IMR-90 (cell line): ENCODE measurements around the gene NUP153. TPM values are rescaled to one million over a fixed set of nuclear protein-coding genes. Genes with fewer than 3 reads are reported as not detected.

Source experiments
- ATAC-seq: fragments of 200-7000 bp; cut with Tn5 transposase; 2 replicates; pipeline ENCODE4 v1.9.1; 2020; ENCODE audit warnings: low read depth, mild to moderate bottlenecking, moderate library complexity
- BruUV-seq: library from RNA; stranded (reverse); fragments of 400-500 nt; replicated peaks from 2 replicates; lab custom pipeline; 2021; lab: Mats Ljungman, UMichigan
- CTCF ChIA-PET: fragments of 300-600 bp; formaldehyde crosslinking; extraction: SDS; loops from one replicate; lab custom pipeline; 2021; ENCODE audit warnings: antibody characterized with exemption; lab: Yijun Ruan, JAX
- POLR2A ChIA-PET: fragments of 300-600 bp; sonication (Branson Sonifier 250); formaldehyde crosslinking; loops from one replicate; lab custom pipeline; 2022; ENCODE audit warnings: antibody characterized with exemption; ENCODE audit not compliant: unreplicated experiment; lab: Charles Lee
- DNase-seq: peaks from one replicate; pipeline ENCODE4 v3.0.0; 2013
- H2AFZ ChIP-seq: replicated peaks from 2 replicates; pipeline ENCODE3; 2013; ENCODE audit warnings: low read length, mild to moderate bottlenecking; ENCODE audit not compliant: poor library complexity
- H2AK5ac ChIP-seq: 2 replicates; pipeline ENCODE4 v1.6.1; 2013; ENCODE audit warnings: low read depth, low read length, inconsistent platforms
- H2AK9ac ChIP-seq: replicated peaks from 2 replicates; pipeline ENCODE3; 2013; ENCODE audit warnings: mild to moderate bottlenecking, low read depth, low read length, moderate library complexity; ENCODE audit not compliant: poor library complexity
- H2BK120ac ChIP-seq: 2 replicates; pipeline ENCODE4 v1.6.1; 2013; ENCODE audit warnings: low read depth, low read length, inconsistent platforms
- H2BK15ac ChIP-seq: 3 replicates; pipeline ENCODE4 v1.6.1; 2013; ENCODE audit warnings: low read depth, low read length, inconsistent platforms
- H2BK20ac ChIP-seq: 2 replicates; pipeline ENCODE4 v1.6.1; 2013; ENCODE audit warnings: low read depth, mild to moderate bottlenecking, inconsistent platforms, low read length, moderate library complexity
- H2BK5ac ChIP-seq: 2 replicates; pipeline ENCODE4 v1.6.1; 2013; ENCODE audit warnings: mild to moderate bottlenecking, low read depth, low read length, inconsistent platforms; ENCODE audit not compliant: poor library complexity, severe bottlenecking
- H3K14ac ChIP-seq: replicated peaks from 2 replicates; pipeline ENCODE4 v1.6.1; 2013; ENCODE audit warnings: low read depth, low read length, inconsistent platforms
- H3K18ac ChIP-seq: 2 replicates; pipeline ENCODE4 v1.6.1; 2013; ENCODE audit warnings: low read depth, low read length, control low read depth
- H3K23ac ChIP-seq: 2 replicates; pipeline ENCODE4 v1.6.1; 2013; ENCODE audit warnings: low read depth, low read length, inconsistent platforms
- H3K27ac ChIP-seq: 2 replicates; pipeline ENCODE4 v1.5.1; 2013; ENCODE audit warnings: mild to moderate bottlenecking, control low read depth, low read length; ENCODE audit not compliant: insufficient read depth
- H3K27me3 ChIP-seq: 2 replicates; pipeline ENCODE4 v1.6.1; 2013; ENCODE audit warnings: low read length; ENCODE audit not compliant: control insufficient read depth, insufficient read depth
- H3K36me3 ChIP-seq: 2 replicates; pipeline ENCODE4 v1.6.1; 2013; ENCODE audit warnings: low read length, mixed read lengths; ENCODE audit not compliant: control insufficient read depth, insufficient read depth
- H3K4ac ChIP-seq: 2 replicates; pipeline ENCODE4 v1.6.1; 2013; ENCODE audit warnings: low read depth, low read length, inconsistent platforms
- H3K4me1 ChIP-seq: 2 replicates; pipeline ENCODE4 v1.6.1; 2013; ENCODE audit warnings: low read length, mixed read lengths; ENCODE audit not compliant: control insufficient read depth, insufficient read depth
- H3K4me2 ChIP-seq: 2 replicates; pipeline ENCODE4 v1.6.1; 2013; ENCODE audit warnings: low read depth, mild to moderate bottlenecking, control low read depth, low read length, moderate library complexity
- H3K4me3 ChIP-seq: 2 replicates; pipeline ENCODE4 v1.5.1; 2013; ENCODE audit warnings: low read depth, mild to moderate bottlenecking, control low read depth, low read length, moderate library complexity; ENCODE audit not compliant: insufficient read depth
- H3K56ac ChIP-seq: 2 replicates; pipeline ENCODE4 v1.6.1; 2013; ENCODE audit warnings: low read length, inconsistent platforms; ENCODE audit not compliant: insufficient read depth; ENCODE audit errors: extremely low read depth
- H3K79me1 ChIP-seq, 2 experiments: 2 replicates each; pipeline ENCODE4 v1.6.1; 2013; ENCODE audit warnings: low read length in 2 of 2, inconsistent platforms in 1 of 2, low read depth in 1 of 2
- H3K9ac ChIP-seq: 2 replicates; pipeline ENCODE4 v1.6.1; 2013; ENCODE audit warnings: low read depth, low read length, control low read depth
- H3K9me1 ChIP-seq: 2 replicates; pipeline ENCODE4 v1.6.1; 2013; ENCODE audit warnings: low read length, inconsistent platforms; ENCODE audit not compliant: insufficient read depth
- H3K9me3 ChIP-seq: 2 replicates; pipeline ENCODE4 v1.6.1; 2013; ENCODE audit warnings: low read length; ENCODE audit not compliant: control insufficient read depth, insufficient read depth
- H4K20me1 ChIP-seq: 2 replicates; pipeline ENCODE4 v1.6.1; 2013; ENCODE audit warnings: low read length, inconsistent platforms; ENCODE audit not compliant: insufficient read depth
- H4K5ac ChIP-seq: 2 replicates; pipeline ENCODE4 v1.6.1; 2013; ENCODE audit warnings: mild to moderate bottlenecking, low read depth, low read length, control low read depth
- H4K8ac ChIP-seq, 2 experiments: 2 replicates each; pipeline ENCODE4 v1.6.1; 2013; ENCODE audit warnings: low read depth in 2 of 2, low read length in 2 of 2, control low read depth in 1 of 2, inconsistent platforms in 1 of 2
- H4K91ac ChIP-seq: 2 replicates; pipeline ENCODE4 v1.6.1; 2013; ENCODE audit warnings: low read depth, low read length, inconsistent platforms; ENCODE audit not compliant: insufficient read depth
- BHLHE40 ChIP-seq: fragments of 150-350 bp; IDR thresholded peaks from 2 replicates; pipeline ENCODE4 v1.6.1; 2016; ENCODE audit warnings: mild to moderate bottlenecking, low read depth, low read length
- CEBPB ChIP-seq: IDR thresholded peaks from 2 replicates; pipeline ENCODE4 v1.6.1; 2012; ENCODE audit warnings: low read depth, low read length, improper control_type of control experiment
- CHD1 ChIP-seq: IDR thresholded peaks from 2 replicates; pipeline ENCODE4 v1.6.1; 2012; ENCODE audit warnings: low read depth, low read length, improper control_type of control experiment
- FOS ChIP-seq: fragments of 150-350 bp; IDR thresholded peaks from 2 replicates; pipeline ENCODE4 v1.6.1; 2016; ENCODE audit warnings: low read depth, low read length
- MAFK ChIP-seq: IDR thresholded peaks from 2 replicates; pipeline ENCODE4 v1.6.1; 2012; ENCODE audit warnings: low read depth, low read length, improper control_type of control experiment
- MAZ ChIP-seq: IDR thresholded peaks from 2 replicates; pipeline ENCODE4 v1.6.1; 2012; ENCODE audit warnings: low read depth, mild to moderate bottlenecking, low read length, improper control_type of control experiment, moderate library complexity, borderline replicate concordance
- MXI1 ChIP-seq: IDR thresholded peaks from 2 replicates; pipeline ENCODE4 v1.6.1; 2012; ENCODE audit warnings: low read depth, mild to moderate bottlenecking, low read length, moderate library complexity, borderline replicate concordance
- NFE2L2 ChIP-seq: fragments of 150-350 bp; IDR thresholded peaks from 2 replicates; pipeline ENCODE4 v1.6.1; 2016; ENCODE audit warnings: low read depth, mild to moderate bottlenecking, low read length
- POLR2A ChIP-seq: IDR thresholded peaks from 2 replicates; pipeline ENCODE4 v1.6.1; 2012; ENCODE audit warnings: mild to moderate bottlenecking, low read depth, low read length
- RAD21 ChIP-seq: IDR thresholded peaks from 2 replicates; pipeline ENCODE4 v1.6.1; 2012; ENCODE audit warnings: low read length, improper control_type of control experiment
- RCOR1 ChIP-seq: IDR thresholded peaks from 2 replicates; pipeline ENCODE4 v1.6.1; 2012; ENCODE audit warnings: mild to moderate bottlenecking, low read length, improper control_type of control experiment; ENCODE audit not compliant: insufficient replicate concordance
- RFX5 ChIP-seq: IDR thresholded peaks from 2 replicates; pipeline ENCODE4 v1.8.0; 2012; ENCODE audit warnings: low read depth, mild to moderate bottlenecking, low read length, moderate library complexity
- SMC3 ChIP-seq: fragments of 150-350 bp; IDR thresholded peaks from 2 replicates; pipeline ENCODE4 v1.6.1; 2016; ENCODE audit warnings: low read depth, mild to moderate bottlenecking, antibody characterized with exemption, low read length, moderate library complexity
- USF2 ChIP-seq: fragments of 150-350 bp; IDR thresholded peaks from 2 replicates; pipeline ENCODE4 v1.6.1; 2017; ENCODE audit warnings: mild to moderate bottlenecking, antibody characterized with exemption, low read length, low read depth
- WGBS, 2 experiments: methylation state at CpG; one replicate each; pipeline versions ENCODE4 v1.1.5 to v1.1.7; 2013; ENCODE audit warnings: missing lambda C conversion rate in 2 of 2; ENCODE audit not compliant: insufficient read length in 1 of 2; ENCODE audit errors: extremely low coverage in 2 of 2; 5-methylcytosine and 5-hydroxymethylcytosine counted together
- dilution Hi-C: fragments of 300-500 bp; cut with HindIII; formaldehyde crosslinking; loops from one replicate; pipeline ENCODE4 v1.14.3; 2018; ENCODE audit warnings: low sequenced_read_pairs; ENCODE audit not compliant: unreplicated experiment
- in situ Hi-C: fragments of 300-500 bp; cut with MboI; formaldehyde crosslinking; loops from 3 replicates; pipeline ENCODE4 v1.14.3; 2019; ENCODE audit warnings: low sequenced_read_pairs, inconsistent platforms, mixed read lengths
- intact Hi-C: fragments of 100-400 bp; cut with micrococcal nuclease; formaldehyde crosslinking; loops from 2 replicates; pipeline ENCODE4 v1.10.0; 2022
- polyA plus RNA-seq, 3 experiments: library from polyadenylated mRNA; depleted of rRNA; stranded (reverse); fragments of >200 nt; gene quantifications; 2 replicates each; pipeline ENCODE4 v1.2.3, GENCODE V29; 2012; ENCODE audit warnings: low replicate concordance in 1 of 3
- total RNA-seq: library from RNA; depleted of rRNA; stranded (reverse); fragments of >200 nt; gene quantifications from 2 replicates; pipeline ENCODE4 v1.2.3, GENCODE V29; 2012
- TF ChIP-seq, protein P1 (sequence below): fragments of 150-350 bp; IDR thresholded peaks from 2 replicates; pipeline ENCODE4 v1.6.1; 2016; ENCODE audit warnings: low read depth, mild to moderate bottlenecking, low read length, moderate library complexity, borderline replicate concordance
- TF ChIP-seq, protein P2 (sequence below): conservative IDR thresholded peaks from 2 replicates; pipeline ENCODE4 v1.5.1; 2012; ENCODE audit warnings: mild to moderate bottlenecking, low read depth, low read length, improper control_type of control experiment

Gene NUP153
- total and polyA plus RNA-seq, 2 of the 4 experiments (the other 2 are of a cell fraction) = 17.2 to 39.4 TPM

DNA sequence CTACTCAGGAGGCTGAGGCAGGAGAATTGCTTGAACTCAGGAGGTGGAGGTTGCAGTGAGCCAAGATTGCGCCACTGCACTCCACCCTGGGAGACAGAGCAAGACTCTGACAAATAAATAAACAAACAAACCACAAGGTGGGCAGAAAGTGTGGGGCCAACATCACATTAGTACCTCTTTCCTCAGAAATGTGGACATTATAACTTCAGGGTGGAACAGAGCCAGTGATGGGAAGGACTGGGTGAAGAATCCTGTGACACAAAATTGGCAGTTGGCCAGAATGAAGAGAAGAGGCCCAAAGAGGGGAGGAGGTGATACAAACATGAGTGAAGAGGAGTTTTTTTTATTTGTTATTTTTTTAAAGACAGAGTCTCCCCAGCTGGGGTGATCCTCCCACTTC, 50.6 kb downstream of the NUP153 start:
- intact Hi-C loops = no loop called here
- Histone ChIP-seq H3K9me3 (no peaks in the 10 kb centered on the region), H2BK120ac (no peak overlapping the region), H3K4me3 (no peak overlapping the region), H3K23ac (no peak overlapping the region), H3K9ac (no peak overlapping the region), H2BK20ac (no peak overlapping the region), H3K4ac (no peak overlapping the region), H2BK15ac (no peak overlapping the region), H3K79me1 (peaks cover 14 to 53% of the 10 kb centered on the region in 2 experiments), H3K36me3 (peaks cover 31% of the 10 kb centered on the region), H3K4me2 (no peak overlapping the region), H2AFZ (no peak overlapping the region), H3K18ac (no peak overlapping the region), H3K27me3 (no peaks in the 10 kb centered on the region), H2AK5ac (no peak overlapping the region), H4K8ac (no peak overlapping the region), H2BK5ac (no peak overlapping the region), H4K20me1 (peaks cover 12% of the 10 kb centered on the region; the same call in 1 of the 2 replicates), H3K14ac (no peak overlapping the region), H4K5ac (no peak overlapping the region), H2AK9ac (no peak overlapping the region), H4K91ac (no peak overlapping the region), H3K9me1 (no peaks in the 10 kb centered on the region; the same call in 1 of the 2 replicates), H3K4me1 (no peaks in the 10 kb centered on the region), H3K56ac (no peak overlapping the region), H3K27ac (no peak overlapping the region)
- TF ChIP-seq RAD21 (no peak), CHD1 (no peak), MAZ (no peak), NFE2L2 (no peak), SMC3 (no peak), FOS (no peak), MAFK (no peak), CEBPB (no peak), BHLHE40 (no peak), MXI1 (no peak), USF2 (no peak), RFX5 (no peak), RCOR1 (no peak), POLR2A (no peak)
- TF ChIP-seq, protein P1, sequence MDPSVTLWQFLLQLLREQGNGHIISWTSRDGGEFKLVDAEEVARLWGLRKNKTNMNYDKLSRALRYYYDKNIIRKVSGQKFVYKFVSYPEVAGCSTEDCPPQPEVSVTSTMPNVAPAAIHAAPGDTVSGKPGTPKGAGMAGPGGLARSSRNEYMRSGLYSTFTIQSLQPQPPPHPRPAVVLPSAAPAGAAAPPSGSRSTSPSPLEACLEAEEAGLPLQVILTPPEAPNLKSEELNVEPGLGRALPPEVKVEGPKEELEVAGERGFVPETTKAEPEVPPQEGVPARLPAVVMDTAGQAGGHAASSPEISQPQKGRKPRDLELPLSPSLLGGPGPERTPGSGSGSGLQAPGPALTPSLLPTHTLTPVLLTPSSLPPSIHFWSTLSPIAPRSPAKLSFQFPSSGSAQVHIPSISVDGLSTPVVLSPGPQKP = no peak
- TF ChIP-seq, protein P2, sequence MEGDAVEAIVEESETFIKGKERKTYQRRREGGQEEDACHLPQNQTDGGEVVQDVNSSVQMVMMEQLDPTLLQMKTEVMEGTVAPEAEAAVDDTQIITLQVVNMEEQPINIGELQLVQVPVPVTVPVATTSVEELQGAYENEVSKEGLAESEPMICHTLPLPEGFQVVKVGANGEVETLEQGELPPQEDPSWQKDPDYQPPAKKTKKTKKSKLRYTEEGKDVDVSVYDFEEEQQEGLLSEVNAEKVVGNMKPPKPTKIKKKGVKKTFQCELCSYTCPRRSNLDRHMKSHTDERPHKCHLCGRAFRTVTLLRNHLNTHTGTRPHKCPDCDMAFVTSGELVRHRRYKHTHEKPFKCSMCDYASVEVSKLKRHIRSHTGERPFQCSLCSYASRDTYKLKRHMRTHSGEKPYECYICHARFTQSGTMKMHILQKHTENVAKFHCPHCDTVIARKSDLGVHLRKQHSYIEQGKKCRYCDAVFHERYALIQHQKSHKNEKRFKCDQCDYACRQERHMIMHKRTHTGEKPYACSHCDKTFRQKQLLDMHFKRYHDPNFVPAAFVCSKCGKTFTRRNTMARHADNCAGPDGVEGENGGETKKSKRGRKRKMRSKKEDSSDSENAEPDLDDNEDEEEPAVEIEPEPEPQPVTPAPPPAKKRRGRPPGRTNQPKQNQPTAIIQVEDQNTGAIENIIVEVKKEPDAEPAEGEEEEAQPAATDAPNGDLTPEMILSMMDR = no peak
- POLR2A ChIA-PET = no interaction called here
- no peak for ATAC-seq
- WGBS, 2 experiments = 100% methylated on average over 1 of the region's 1 CpG; no CpG with 5 or more reads in 1 of the 2 experiments
- CTCF ChIA-PET = no interaction called here
- in situ Hi-C loops = no loop called here
- dilution Hi-C loops = no loop called here
- no peak for DNase-seq
- BruUV-seq = no TSS peak
